BLaER1 treated with 17β-estradiol and CSF1 and Interleukin-3, amounts not matched to agents 10 nM and 100 nM (cell line): ENCODE data around the gene ITGA7.

Experiments
- H3K27ac ChIP-seq, 11 experiments: shearing (Covaris generic); formaldehyde crosslinking; 2 replicates each; pipeline ENCODE4 v1.8.1; 2022
- H3K27me3 ChIP-seq, 11 experiments: shearing (Covaris generic); formaldehyde crosslinking; 2 replicates each; pipeline ENCODE4 v1.8.1; 2022
- H3K36me3 ChIP-seq, 11 experiments: shearing (Covaris generic); formaldehyde crosslinking; 2 replicates each; pipeline ENCODE4 v1.8.1; 2022
- H3K4me1 ChIP-seq, 10 experiments: shearing (Covaris generic); formaldehyde crosslinking; 2 replicates each; pipeline ENCODE4 v1.8.1; 2022
- H3K4me2 ChIP-seq, 11 experiments: shearing (Covaris generic); formaldehyde crosslinking; 2 replicates each; pipeline ENCODE4 v1.8.1; 2022
- H3K4me3 ChIP-seq, 10 experiments: shearing (Covaris generic); formaldehyde crosslinking; 2 replicates each; pipeline ENCODE4 v1.8.1; 2022
- H3K9ac ChIP-seq, 11 experiments: shearing (Covaris generic); formaldehyde crosslinking; 2 replicates each; pipeline ENCODE4 v1.8.1; 2022
- H3K9me3 ChIP-seq, 11 experiments: shearing (Covaris generic); formaldehyde crosslinking; replicated peaks in 1 of 11; 2 replicates each; pipeline ENCODE4 v1.8.1; 2022
- H4K20me1 ChIP-seq, 11 experiments: shearing (Covaris generic); formaldehyde crosslinking; 2 replicates each; pipeline ENCODE4 v1.8.1; 2022
- Cebpa-rat ChIP-seq, 11 experiments: shearing (Covaris generic); IDR thresholded peaks; 2 replicates each; pipeline ENCODE4 v1.8.1; 2022

ITGA7 gene

GRCh38 chr12:55675666-55676065 is 32.0 kb downstream of the ITGA7 start:
- Histone ChIP-seq H3K27ac (no peak overlapping the region), H3K27me3 (no peaks in the 10 kb centered on the region), H3K4me2 (peak overlapping the region in 2 of 11 experiments; percentile 8 to 29; a peak in 2 of 22 replicates), H3K9me3 (no peaks in the 10 kb centered on the region), H3K9ac (no peak overlapping the region), H3K4me3 (no peak overlapping the region), H3K4me1 (peaks cover 11 to 42% (median 15%) of the 10 kb centered on the region in 10 experiments), H4K20me1 (no peaks in the 10 kb centered on the region), H3K36me3 (no peaks in the 10 kb centered on the region)
- no peak for TF ChIP-seq Cebpa-rat (IDR thresholded peaks at IDR 0.05)

- Histone ChIP-seq H3K4me2 (peak overlapping the region; percentile 28 to 84 (median 56)), H3K9ac (peak overlapping the region in 7 of 11 experiments; percentile 3 to 60 (median 35); a peak in 5 of 22 replicates), H3K36me3 (no peaks in the 10 kb centered on the region), H4K20me1 (no peaks in the 10 kb centered on the region), H3K4me1 (peaks cover 11 to 42% (median 15%) of the 10 kb centered on the region in 10 experiments), H3K9me3 (no peaks in the 10 kb centered on the region), H3K27me3 (no peaks in the 10 kb centered on the region), H3K4me3 (no peak overlapping the region), H3K27ac (peak overlapping the region; percentile 21 to 74 (median 55); a peak in 18 of 22 replicates)
- TF ChIP-seq Cebpa-rat (IDR thresholded peaks at IDR 0.05), result no peak
Observed at GRCh38 chr12:55673638-55674037, 34.1 kb downstream of the ITGA7 start.

GRCh38 chr12:55671746-55672145 is 36.0 kb downstream of the ITGA7 start:
- Histone ChIP-seq H3K4me3 (no peak overlapping the region), H3K9me3 (no peaks in the 10 kb centered on the region; a peak in 1 of 22 replicates), H4K20me1 (no peaks in the 10 kb centered on the region), H3K27ac (no peak overlapping the region), H3K4me2 (no peak overlapping the region), H3K4me1 (peaks cover 11 to 40% (median 15%) of the 10 kb centered on the region in 10 experiments), H3K27me3 (no peaks in the 10 kb centered on the region), H3K36me3 (no peaks in the 10 kb centered on the region), H3K9ac (no peak overlapping the region)
- TF ChIP-seq Cebpa-rat (IDR thresholded peaks at IDR 0.05), result no peak

GRCh38 chr12:55670276-55670675 is 37.4 kb downstream of the ITGA7 start:
- no peak for TF ChIP-seq Cebpa-rat (IDR thresholded peaks at IDR 0.05)
- no peaks in the 10 kb centered on the region for H3K27me3 ChIP-seq
- H3K36me3 ChIP-seq, result no peaks in the 10 kb centered on the region
- H3K4me3 ChIP-seq, result no peak overlapping the region
- no peak overlapping the region for H3K4me2 ChIP-seq
- no peaks in the 10 kb centered on the region for H4K20me1 ChIP-seq
- no peak overlapping the region for H3K9ac ChIP-seq
- H3K9me3 ChIP-seq, result no peaks in the 10 kb centered on the region; a peak in 1 of 22 replicates
- no peak overlapping the region for H3K27ac ChIP-seq
- peaks cover 11 to 26% (median 15%) of the 10 kb centered on the region in 10 experiments for H3K4me1 ChIP-seq

- Histone ChIP-seq H3K4me3 (no peak overlapping the region), H3K27me3 (no peaks in the 10 kb centered on the region), H3K9me3 (no peaks in the 10 kb centered on the region; a peak in 1 of 22 replicates), H3K4me2 (no peak overlapping the region), H3K36me3 (no peaks in the 10 kb centered on the region), H3K4me1 (peaks cover 0 to 13% (median 6%) of the 10 kb centered on the region in 10 experiments; a peak in 6 of 20 replicates), H3K9ac (no peak overlapping the region), H4K20me1 (no peaks in the 10 kb centered on the region), H3K27ac (no peak overlapping the region)
- no peak for TF ChIP-seq Cebpa-rat (IDR thresholded peaks at IDR 0.05)
Observed at GRCh38 chr12:55666508-55666907, 41.2 kb downstream of the ITGA7 start.

- Histone ChIP-seq H3K4me3 (no peak overlapping the region), H3K36me3 (no peaks in the 10 kb centered on the region), H3K27me3 (no peaks in the 10 kb centered on the region), H3K9ac (no peak overlapping the region), H4K20me1 (no peaks in the 10 kb centered on the region), H3K4me2 (no peak overlapping the region), H3K9me3 (no peaks in the 10 kb centered on the region; a peak in 1 of 22 replicates), H3K4me1 (peaks cover 0 to 13% (median 7%) of the 10 kb centered on the region in 10 experiments; a peak in 6 of 20 replicates), H3K27ac (no peak overlapping the region)
- TF ChIP-seq Cebpa-rat (IDR thresholded peaks at IDR 0.05), result no peak
Observed at GRCh38 chr12:55664826-55665225, 42.9 kb downstream of the ITGA7 start.

GRCh38 chr12:55663391-55663790 is 44.3 kb downstream of the ITGA7 start:
- H3K9ac ChIP-seq, result no peak overlapping the region
- H3K27ac ChIP-seq, result no peak overlapping the region
- H4K20me1 ChIP-seq, result no peaks in the 10 kb centered on the region
- no peaks in the 10 kb centered on the region; a peak in 1 of 22 replicates for H3K9me3 ChIP-seq
- no peak for TF ChIP-seq Cebpa-rat (IDR thresholded peaks at IDR 0.05)
- H3K4me1 ChIP-seq, result peaks cover 0 to 13% (median 7%) of the 10 kb centered on the region in 10 experiments; a peak in 6 of 20 replicates
- H3K4me2 ChIP-seq, result peak overlapping the region in 2 of 11 experiments; percentile 16 to 39; a peak in 3 of 22 replicates
- no peaks in the 10 kb centered on the region for H3K27me3 ChIP-seq
- H3K4me3 ChIP-seq, result no peak overlapping the region
- H3K36me3 ChIP-seq, result no peaks in the 10 kb centered on the region

- Histone ChIP-seq H3K27me3 (no peaks in the 10 kb centered on the region), H3K4me3 (no peak overlapping the region), H3K9me3 (no peaks in the 10 kb centered on the region), H3K36me3 (no peaks in the 10 kb centered on the region), H3K27ac (no peak overlapping the region), H4K20me1 (no peaks in the 10 kb centered on the region), H3K4me1 (peaks cover 0 to 13% (median 7%) of the 10 kb centered on the region in 10 experiments; a peak in 6 of 20 replicates), H3K4me2 (no peak overlapping the region), H3K9ac (no peak overlapping the region)
- TF ChIP-seq Cebpa-rat (IDR thresholded peaks at IDR 0.05), result no peak
Observed at GRCh38 chr12:55659486-55660385, 48.0 kb downstream of the ITGA7 start.

- Histone ChIP-seq H3K4me1 (peaks cover 0 to 13% (median 7%) of the 10 kb centered on the region in 10 experiments; a peak in 6 of 20 replicates), H3K9ac (no peak overlapping the region), H4K20me1 (no peaks in the 10 kb centered on the region), H3K9me3 (peaks cover 0 to under 1% (median 0%) of the 10 kb centered on the region in 11 experiments; a peak in 1 of 22 replicates), H3K27me3 (no peaks in the 10 kb centered on the region), H3K4me2 (no peak overlapping the region), H3K36me3 (no peaks in the 10 kb centered on the region), H3K27ac (no peak overlapping the region), H3K4me3 (no peak overlapping the region)
- no peak for TF ChIP-seq Cebpa-rat (IDR thresholded peaks at IDR 0.05)
Observed at GRCh38 chr12:55658635-55659391, 48.9 kb downstream of the ITGA7 start.
